CD4-positive, alpha-beta T cell treated with Interleukin-17A for 4 hours (primary cell): Measurements from ENCODE around the gene PLAGL2.
"Not testable (repeated sequence)": the region's sequence is repeated elsewhere in the genome, so short reads cannot be mapped to it uniquely, and the experiment has no call there.

Source experiments
- DNase-seq: peaks from one replicate; pipeline ENCODE4 v3.0.0-alpha.2; 2020; ENCODE audit warnings: mixed read lengths

The PLAGL2 gene

DNA sequence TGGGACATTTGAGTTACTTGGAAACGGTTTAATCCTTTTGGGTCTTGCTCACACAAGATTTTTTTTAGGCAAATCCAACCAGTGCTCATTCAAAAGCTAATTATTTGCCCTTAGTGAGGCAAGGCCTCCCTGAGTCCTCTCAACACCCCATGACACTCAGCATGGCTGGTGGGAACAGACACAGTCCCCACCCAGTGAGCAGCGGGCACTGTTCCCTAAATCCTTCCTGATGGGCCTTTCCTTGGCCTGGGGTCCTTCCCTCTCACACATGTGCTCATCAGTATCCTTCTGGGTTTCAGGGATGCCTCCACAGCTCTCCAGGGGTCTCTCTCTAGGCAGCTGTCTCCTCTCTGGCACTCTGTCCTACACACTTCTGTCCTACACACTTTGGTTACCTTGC, 28.0 kb downstream of the PLAGL2 start:
- DNase-seq: no peak

DNA sequence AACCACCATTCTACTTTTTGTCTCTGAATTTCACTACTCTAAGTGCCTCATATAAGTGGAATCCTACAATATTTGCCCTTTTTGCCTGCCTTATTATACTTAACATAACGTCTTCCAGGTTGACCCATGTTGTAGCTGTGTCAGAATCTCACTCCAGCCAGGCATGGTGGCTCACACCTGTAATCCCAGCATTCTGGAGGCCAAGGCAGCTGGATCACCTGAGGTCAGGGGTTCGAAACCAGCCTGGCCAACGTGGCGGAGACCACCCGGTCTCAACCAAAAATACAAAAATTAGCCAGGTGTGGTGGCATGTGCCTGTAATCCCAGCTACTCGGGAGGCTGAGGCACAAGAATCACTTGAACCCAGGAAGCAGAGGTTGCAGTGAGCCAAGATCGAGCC, 29.8 kb downstream of the PLAGL2 start:
- not testable (repeated sequence) for DNase-seq

DNA sequence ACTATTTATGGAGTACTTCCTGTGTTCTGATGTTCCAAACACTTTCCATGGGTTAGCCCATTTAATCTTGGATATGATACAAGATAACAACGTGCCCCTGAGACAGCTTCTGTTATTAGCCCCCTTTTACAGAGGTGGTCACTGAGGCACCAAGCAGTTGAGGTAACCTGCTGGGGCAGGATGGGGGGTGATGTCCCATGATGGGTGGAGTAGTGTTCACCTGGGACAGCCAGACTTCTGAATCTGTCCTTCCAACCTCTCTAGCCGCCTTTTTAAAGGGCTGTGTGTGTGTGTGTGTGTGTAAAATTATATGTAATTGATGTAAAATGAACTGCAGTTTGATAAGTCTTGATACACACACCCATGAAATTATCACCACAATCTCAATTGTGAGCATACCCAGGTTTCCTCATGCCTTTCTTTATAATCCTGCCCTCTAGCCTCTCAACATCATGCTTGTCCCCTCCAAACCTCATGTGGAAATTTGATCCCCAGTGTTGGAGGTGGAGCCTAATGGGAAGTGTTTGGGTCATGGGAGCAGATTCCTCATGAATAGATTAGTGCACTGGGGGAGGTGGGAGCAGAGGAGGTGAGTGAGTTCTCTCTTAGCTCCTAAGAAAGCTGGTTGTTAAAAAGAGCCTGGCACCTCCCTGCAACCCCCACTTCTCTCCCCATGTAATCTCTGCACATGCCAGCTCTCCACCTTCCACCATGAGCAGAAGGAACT, 39.2 kb downstream of the PLAGL2 start:
- DNase-seq: no peak

DNA sequence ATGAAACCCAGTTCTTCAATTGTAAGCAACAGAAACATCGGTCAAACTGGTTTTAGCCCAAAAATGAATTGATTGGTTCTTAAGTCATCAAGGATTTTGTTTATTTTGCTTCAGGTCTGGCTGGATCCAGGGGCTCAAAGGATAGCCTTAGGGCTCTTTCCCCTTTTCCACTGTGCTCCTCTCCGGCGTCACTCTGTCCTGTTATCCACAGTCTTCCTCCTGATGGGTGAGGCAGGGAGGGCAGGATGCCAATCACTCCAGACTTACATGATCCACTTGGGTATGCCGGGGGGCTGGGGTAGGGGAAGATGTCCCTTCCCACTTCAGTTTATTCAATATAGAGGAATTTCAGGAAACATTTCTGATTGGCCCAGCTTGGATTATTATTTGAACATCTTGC, 40.0 kb downstream of the PLAGL2 start:
- no peak for DNase-seq

DNA sequence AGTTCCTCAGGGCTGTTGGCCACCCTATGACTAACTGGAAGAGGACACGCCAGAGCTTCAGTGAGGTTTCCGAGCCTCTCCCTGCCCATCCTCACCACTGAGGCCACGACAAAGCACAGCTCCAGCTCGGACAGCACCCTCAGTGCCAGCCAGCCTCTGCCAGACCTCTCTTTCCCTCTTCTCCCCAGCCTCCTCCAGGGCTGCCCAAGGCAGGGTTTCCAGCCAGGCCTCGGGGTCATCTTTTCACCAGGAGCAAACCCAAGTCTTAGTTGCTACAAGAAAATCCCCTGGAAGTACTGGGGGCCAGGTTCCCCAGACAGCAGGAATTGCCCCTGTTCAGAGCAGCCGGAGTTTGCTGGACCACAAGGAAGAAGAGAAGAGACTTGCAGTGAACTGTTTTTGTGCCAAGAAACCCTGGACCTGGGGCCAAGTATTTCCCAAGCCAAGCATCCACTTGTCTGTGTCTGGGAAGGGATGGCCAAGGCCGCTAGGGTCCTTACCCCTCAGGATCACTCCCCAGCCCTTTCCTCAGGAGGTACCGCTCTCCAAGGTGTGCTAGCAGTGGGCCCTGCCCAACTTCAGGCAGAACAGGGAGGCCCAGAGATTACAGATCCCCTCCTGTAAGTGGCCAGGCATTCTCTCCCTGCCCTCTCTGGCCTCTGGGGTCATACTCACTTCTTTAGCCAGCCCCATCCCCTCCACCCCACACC, 41.6 kb downstream of the PLAGL2 start:
- DNase-seq: no peak

DNA sequence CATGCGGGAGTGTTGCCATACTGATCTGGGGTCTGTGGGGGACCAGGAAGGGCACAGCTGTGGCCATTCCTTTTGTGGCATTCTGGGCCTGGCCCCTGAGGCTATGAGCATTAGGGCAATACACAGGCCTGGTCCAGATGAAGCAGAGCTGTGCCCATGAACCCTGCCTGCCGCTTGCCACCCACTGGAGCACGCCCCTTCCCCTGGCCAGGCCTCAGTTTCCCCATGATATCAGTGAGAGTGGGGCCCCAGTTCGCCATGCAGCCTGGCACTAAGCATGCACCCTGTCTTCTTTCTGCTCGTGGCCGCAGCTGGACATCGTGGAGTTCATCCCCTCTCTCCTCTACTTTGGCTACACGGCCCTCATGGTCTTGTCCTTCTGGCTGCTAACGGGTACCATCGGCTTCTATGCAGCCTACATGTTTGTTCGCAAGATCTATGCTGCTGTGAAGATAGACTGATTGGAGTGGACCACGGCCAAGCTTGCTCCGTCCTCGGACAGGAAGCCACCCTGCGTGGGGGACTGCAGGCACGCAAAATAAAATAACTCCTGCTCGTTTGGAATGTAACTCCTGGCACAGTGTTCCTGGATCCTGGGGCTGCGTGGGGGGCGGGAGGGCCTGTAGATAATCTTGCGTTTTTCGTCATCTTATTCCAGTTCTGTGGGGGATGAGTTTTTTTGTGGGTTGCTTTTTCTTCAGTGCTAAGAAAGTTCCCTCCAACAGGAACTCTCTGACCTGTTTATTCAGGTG, 42.4 kb downstream of the PLAGL2 start:
- DNase-seq: no peak

DNA sequence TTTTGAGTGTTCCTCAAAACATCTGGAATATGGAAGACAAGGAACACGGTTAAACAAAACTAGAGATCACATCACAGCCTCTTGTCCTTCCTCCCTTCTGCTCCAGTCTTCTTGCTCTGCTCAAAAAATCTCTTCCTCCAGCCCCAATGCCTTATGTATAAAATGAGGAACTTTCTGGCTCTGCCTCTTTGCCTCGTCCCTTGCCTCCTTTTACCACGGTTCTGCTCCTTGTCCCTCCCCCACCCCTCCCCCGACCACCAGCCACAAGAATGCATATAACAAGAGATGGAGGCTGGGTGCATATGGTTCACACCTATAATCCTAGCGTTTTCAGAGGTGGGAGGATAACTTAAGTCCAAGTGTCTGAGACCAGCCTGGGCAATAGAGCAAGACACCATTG, 43.6 kb downstream of the PLAGL2 start:
- no peak for DNase-seq

DNA sequence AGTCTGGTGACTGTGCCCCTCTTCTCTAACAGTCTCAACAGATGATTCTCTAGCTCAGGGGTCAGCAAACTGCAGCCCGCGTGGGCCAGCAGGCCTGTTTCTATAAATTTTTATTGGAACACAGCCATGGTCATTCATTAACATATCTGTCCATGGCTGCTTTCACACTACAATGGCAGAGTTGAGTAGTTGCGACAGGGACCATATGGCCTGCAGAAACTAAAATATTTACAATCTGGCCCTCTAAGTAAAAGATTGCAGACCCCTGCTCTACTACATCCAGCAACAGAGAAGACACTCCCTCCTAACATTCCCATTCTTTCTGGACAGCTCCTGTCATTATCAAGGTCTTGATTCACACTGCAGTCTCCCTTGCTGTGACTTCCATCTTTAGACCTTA, 45.2 kb downstream of the PLAGL2 start:
- DNase-seq: no peak

DNA sequence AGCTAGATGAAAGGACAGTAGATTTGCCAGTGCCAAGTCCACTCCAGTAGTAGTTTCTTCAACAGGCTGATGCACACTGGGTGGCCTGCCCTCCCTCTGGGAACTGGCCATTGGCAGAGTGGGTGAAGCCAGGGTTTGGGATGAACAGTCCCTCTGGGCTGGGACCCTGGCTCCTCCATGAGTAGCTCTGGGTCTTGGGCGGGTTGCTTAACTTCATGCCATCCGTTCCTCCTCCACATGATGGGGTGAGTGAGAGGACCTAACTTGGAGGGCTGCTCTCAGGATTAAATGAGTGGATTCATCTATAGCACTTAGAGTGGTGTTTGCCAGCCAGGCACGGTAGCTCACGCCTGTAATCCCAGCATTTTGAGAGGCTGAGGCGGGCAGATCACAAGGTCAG, 47.2 kb downstream of the PLAGL2 start:
- DNase-seq: no peak

DNA sequence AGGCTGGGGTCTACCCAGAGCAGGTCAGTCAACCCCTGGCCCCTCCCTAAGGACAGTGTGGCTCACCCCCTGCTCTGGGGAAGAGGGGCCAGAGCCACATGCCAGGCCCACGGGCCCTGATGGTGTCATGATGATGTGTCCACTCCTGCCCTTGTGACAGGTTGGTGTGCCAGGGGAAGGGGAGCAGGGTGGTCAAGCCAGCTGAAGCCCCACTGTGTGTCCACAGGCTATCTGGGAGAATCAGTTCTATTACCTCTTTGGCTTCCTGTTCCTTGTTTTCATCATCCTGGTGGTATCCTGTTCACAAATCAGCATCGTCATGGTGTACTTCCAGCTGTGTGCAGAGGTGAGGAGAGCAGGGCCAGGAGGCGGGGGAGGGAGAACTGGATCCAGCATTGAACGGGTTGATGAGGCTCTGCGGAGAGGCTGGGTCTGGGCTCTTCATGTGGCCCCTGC, 47.7 kb downstream of the PLAGL2 start:
- no peak for DNase-seq

DNA sequence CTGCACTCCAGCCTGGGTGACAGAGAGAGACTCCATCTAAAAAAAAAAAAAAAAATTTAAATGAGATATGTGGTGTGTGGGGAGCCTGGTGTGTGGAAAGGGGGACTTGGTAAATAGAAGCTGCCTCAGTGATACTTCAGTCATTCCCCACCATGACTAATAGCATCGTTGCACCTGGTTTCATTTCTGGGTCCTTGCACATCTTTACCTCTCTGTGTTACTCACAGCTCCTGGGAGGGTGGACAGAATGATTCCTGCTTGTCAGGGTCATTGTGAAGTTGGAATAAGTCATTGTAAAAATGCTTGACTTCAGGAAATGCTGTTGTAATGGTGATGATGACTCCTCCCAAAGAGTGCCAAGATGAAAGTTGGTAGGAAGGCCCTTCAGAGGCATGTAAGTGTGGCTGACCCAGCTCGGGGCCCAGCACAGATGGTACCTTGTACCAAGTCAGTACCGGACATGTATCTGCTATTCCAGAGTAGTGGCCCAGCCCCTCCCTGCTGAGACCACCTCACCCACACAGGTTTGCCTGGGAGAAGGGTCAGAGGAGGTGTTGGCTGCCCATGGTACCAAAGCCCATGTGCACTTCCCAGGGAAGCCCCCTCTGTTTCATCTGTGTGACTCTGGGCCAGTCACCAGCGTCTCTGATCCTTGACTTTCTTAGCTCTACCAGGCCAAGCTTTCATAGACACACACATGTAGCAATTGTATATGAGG, 48.4 kb downstream of the PLAGL2 start:
- DNase-seq: no peak

DNA sequence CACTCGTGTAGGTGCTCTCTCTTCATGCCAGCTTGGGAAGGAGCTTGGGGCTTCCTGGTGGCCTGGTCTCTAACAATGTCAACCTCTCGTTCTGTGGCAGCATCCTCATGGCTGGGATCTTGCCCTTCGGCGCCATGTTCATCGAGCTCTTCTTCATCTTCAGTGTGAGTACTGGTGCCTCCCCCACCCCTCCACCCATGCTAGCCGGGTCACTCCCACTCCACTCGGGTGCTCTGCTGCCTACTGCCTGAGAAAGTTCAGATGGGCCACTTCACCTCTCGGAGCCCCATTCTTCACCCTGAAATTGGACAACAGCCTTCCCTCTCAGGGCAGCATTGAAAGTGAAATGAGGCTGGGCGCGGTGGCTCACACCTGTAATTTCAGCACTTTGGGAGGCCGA, 49.2 kb downstream of the PLAGL2 start:
- DNase-seq: no peak

DNA sequence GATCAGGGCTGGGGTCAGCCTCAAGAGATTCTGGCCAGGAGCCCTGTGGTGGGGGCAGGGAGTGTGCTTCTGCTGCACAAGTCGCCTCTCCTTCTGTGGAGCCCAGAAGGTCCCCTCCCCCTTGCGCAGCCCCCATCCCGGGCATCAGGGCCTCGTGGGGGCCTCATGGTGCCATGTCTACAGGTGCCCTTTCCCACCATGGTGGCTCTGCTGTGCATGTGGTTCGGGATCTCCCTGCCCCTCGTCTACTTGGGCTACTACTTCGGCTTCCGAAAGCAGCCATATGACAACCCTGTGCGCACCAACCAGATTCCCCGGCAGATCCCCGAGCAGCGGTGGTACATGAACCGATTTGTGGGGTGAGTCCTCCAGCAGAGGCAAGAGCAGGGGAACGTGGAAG, 49.9 kb downstream of the PLAGL2 start:
- no peak for DNase-seq

DNA sequence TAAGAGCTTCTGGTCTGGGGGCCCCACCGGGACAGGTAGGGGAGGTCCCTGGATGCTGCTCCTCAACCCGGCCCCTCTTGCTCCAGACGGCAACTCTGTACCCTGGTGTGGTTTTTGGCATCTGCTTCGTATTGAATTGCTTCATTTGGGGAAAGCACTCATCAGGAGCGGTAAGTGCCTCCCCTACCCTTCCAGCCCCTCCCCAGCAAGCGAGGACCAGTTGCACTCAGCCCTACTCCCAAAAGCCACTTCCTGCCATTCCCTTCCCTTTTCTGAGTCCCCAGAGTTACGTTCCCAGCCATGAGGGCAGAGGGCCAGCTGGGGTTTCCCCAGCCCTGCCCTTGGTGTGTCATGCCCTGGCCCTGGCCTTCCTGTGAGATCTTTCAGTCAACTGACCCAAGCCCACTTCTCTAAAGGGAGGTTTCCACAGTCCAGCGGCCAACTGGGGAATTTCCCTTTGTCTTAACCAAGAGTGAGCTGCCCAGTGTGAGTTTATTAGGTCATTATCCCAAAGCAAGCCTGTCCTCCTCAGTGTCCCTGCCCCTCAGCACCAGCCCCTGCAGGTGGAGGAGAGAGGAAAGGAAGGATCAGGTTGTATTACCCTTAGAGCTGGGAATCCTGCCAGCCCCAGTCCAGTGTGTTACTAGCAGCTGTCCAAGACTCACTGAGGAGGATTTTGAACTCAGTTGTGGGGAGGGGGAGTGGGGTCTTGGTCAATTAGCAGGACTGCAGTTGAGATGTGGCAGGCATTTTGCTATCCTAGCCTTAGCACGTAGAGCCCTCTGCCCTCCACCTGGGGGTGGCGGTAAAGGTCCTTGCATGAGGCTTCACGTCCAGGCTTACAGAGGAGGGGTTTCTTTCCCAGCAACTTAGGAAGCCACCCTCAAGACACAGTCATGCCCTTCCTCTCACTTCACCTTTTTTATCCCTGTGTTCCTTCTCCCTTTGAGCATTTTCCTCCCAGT, 52.2 kb downstream of the PLAGL2 start:
- peak; percentile 43 for DNase-seq

DNA sequence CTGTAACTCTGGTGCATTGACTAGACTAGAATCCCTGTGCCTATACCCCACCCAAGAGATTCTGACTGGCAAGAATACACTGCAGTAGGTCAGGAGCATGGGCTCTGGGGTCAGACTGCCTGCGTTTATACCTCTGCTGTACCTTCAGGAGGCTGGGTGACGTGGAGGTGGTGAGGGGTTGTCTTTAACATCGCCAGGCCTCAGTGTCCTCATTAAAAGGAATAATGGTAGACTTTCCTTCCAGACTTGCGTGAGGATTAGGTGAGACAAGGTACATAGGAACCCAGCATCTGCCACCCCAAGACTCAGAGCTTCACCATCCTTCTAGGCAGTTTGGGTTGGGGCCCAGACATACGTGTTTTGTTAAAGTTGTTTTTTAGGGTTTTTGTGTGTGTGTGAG, 53.8 kb downstream of the PLAGL2 start:
- DNase-seq: no peak

DNA sequence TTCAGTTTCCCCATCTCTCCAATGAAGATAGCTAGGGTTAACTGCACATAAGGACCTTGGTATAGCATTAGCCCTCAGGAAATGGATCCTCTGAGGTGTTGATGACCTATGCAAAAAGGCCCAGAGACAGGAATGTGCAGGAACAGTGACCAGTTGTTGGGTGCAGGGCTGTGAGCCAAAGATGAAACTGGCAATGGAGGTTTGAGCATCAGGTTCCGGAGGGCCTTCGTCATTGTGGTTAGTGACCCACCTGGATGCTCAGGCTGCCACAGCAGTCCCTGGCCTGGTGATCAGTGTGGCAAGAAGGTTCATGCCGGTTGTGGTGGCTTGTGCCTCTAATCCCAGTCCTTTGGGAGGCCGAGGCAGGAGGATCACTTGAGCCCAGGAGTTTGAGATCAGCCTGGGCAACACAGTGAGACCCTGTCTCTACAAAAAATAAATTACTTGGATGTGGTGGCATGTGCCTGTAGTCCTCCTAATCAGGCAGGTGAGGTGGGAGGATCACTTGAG, 54.3 kb downstream of the PLAGL2 start:
- no peak for DNase-seq

DNA sequence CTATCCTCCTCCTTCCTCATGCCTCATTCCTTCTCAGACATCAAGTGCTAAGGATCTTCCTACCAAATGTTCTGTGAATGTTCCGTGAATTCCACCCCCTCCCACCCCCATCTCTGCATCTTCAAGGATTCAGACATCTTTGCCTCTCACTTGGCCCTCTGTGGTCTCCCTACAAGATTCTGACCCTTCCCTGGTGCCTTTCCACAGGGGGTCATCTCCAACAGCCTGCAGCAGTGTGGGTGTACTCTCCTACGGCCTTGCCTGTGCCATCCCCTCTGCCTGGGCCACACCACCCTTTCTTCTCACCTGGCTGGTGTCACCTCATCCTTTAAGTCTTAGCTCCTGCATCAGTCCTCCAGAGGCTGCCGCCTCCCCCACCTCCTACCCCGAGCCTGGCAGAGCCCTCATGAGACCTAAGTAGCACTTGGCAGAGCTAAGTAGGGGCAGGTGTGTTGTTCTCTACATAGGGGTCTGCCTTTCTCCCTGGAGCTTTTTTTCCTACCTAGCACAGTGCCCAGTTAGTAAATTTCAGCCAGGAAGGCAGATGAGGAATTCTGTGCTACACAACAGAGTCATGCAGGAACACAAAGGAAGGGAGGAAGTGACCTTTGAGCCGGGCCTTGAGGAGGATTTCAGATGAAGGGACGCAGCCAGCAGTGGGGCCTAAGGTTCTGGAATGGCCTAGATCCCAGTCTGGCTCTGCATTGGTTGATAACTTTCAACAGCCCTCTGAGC, 55.0 kb downstream of the PLAGL2 start:
- no peak for DNase-seq

DNA sequence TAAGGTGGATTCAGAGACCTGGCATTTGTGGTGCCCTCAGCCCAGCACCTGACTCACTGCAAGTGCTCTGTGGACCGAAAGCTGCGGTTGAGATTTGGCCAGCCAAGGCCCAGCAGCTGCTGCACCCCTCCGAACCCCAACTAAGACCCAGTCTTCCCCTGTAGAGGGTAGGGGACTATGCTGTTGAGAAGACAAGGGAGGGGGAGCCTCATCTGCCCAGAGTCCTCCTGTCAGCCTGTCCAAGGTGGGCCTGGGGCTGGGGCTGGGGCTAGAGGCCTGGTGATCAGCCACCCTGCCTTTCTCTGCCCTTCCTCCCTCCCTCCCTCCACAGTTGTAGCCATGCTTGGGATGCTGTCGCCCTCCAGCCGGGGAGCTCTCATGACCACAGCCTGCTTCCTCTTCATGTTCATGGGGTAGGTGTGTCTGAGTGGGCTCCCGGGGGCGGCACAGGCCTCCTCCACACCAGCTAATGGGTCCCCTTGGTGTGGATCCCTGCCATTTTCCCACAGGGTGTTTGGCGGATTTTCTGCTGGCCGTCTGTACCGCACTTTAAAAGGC, 57.2 kb downstream of the PLAGL2 start:
- DNase-seq: no peak

DNA sequence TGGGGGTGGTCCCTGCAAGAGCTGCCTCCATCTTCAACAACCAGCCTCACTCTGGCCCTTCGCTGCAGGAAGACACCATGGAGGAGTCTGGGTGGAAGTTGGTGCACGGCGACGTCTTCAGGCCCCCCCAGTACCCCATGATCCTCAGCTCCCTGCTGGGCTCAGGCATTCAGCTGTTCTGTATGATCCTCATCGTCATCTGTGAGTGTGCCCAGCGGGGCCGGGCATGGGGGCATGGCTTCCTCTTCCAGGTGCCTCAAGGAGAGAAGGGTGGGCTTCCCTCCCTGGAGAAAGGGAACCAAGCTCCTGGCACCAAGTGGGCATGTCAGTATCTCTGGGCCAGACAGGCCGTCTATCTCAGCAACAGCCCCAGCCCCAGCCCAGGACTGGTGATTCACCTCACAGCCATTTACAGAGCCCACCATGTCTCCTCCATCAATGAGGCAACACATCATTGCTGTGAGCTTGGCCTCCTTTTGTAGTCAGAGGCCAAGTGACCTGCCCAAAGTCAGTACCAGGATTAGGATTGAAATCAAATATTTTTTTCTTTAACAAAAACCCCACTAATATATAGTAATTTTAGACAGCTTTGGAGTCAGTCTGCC, 57.9 kb downstream of the PLAGL2 start:
- no peak for DNase-seq
